CD14-positive monocyte (primary cell): ENCODE measurements around the gene OGFOD3. TPM values are rescaled to one million over a fixed set of nuclear protein-coding genes. Genes with fewer than 3 reads are reported as not detected.

Experiments used
- DNase-seq, 3 donors: peaks; one replicate each; pipeline ENCODE4 v3.0.0-alpha.2; 2011 to 2022
- H2AFZ ChIP-seq: 2 replicates; pipeline ENCODE4 v1.6.0; 2012; ENCODE audit warnings: mild to moderate bottlenecking, low read depth, low read length, inconsistent platforms; ENCODE audit not compliant: insufficient read depth, poor library complexity, severe bottlenecking
- H3K27ac ChIP-seq, 2 donors: 1 replicate in 1 of 2; 2 replicates in 1 of 2; pipeline ENCODE4 v1.5.1; 2012 to 2013; ENCODE audit warnings: low read length in 2 of 2, control low read depth in 1 of 2, inconsistent platforms in 1 of 2, low read depth in 1 of 2, mild to moderate bottlenecking in 1 of 2
- H3K27me3 ChIP-seq, 2 donors: one replicate each; pipeline versions ENCODE4 v1.6.0 to v1.6.1; 2011 to 2013; ENCODE audit warnings: low read length in 2 of 2; ENCODE audit not compliant: control insufficient read depth in 2 of 2, insufficient read depth in 2 of 2
- H3K36me3 ChIP-seq, 2 donors: replicated peaks in 1 of 2; 1 replicate in 1 of 2; 2 replicates in 1 of 2; pipeline versions ENCODE4 v1.5.1 to v1.6.1; 2012 to 2013; ENCODE audit warnings: low read length in 2 of 2, control low read depth in 1 of 2, inconsistent platforms in 1 of 2, mild to moderate bottlenecking in 1 of 2; ENCODE audit not compliant: insufficient read depth in 2 of 2, control insufficient read depth in 1 of 2
- H3K4me1 ChIP-seq, 2 donors: 1 replicate in 1 of 2; 2 replicates in 1 of 2; pipeline versions ENCODE4 v1.5.1 to v1.6.1; 2012 to 2013; ENCODE audit warnings: low read length in 2 of 2, control low read depth in 1 of 2, inconsistent platforms in 1 of 2, mild to moderate bottlenecking in 1 of 2, moderate library complexity in 1 of 2; ENCODE audit not compliant: insufficient read depth in 2 of 2, control insufficient read depth in 1 of 2
- H3K4me2 ChIP-seq: replicated peaks from 2 replicates; pipeline ENCODE3; 2012; ENCODE audit warnings: low read length, moderate library complexity, mild to moderate bottlenecking; ENCODE audit not compliant: poor library complexity, severe bottlenecking; ENCODE audit errors: extremely low read depth
- H3K4me3 ChIP-seq, 3 experiments: fragments of 200-600 bp in 1 of 3; sonication (generic) in 1 of 3; replicated peaks in 1 of 3; 1 replicate in 2 of 3; 2 replicates in 1 of 3; pipeline ENCODE4 v1.5.1; 2011 to 2013; ENCODE audit warnings: low read length in 3 of 3, mild to moderate bottlenecking in 3 of 3, control low read depth in 2 of 3, low read depth in 2 of 3, inconsistent platforms in 1 of 3, moderate library complexity in 1 of 3
- H3K79me2 ChIP-seq: 2 replicates; pipeline ENCODE4 v1.6.0; 2012; ENCODE audit warnings: mild to moderate bottlenecking, control low read depth, inconsistent platforms, low read length, moderate library complexity; ENCODE audit not compliant: insufficient read depth
- H3K9ac ChIP-seq: 2 replicates; pipeline ENCODE4 v1.6.0; 2017; ENCODE audit warnings: low read length, mild to moderate bottlenecking; ENCODE audit not compliant: insufficient read depth, poor library complexity, severe bottlenecking
- H3K9me3 ChIP-seq, 2 donors: replicated peaks in 1 of 2; 1 replicate in 1 of 2; 2 replicates in 1 of 2; pipeline versions ENCODE4 v1.5.1 to v1.6.1; 2012 to 2013; ENCODE audit warnings: low read length in 2 of 2, control low read depth in 1 of 2; ENCODE audit not compliant: control insufficient read depth in 1 of 2, insufficient read depth in 1 of 2
- H4K20me1 ChIP-seq: 2 replicates; pipeline ENCODE4 v1.6.0; 2012; ENCODE audit warnings: mild to moderate bottlenecking, low read length, control low read depth, moderate library complexity; ENCODE audit not compliant: insufficient read depth
- H3K27ac Mint-ChIP-seq, 7 donors: one replicate each; pipeline ENCODE4 v1.8.0; 2020; ENCODE audit warnings: mild to moderate bottlenecking in 7 of 7, mixed read lengths in 7 of 7, moderate library complexity in 6 of 7, inconsistent platforms in 2 of 7
- H3K27me3 Mint-ChIP-seq, 3 donors: one replicate each; pipeline ENCODE4 v1.8.0; 2021 to 2022; ENCODE audit warnings: low read depth in 3 of 3, mild to moderate bottlenecking in 3 of 3, mixed read lengths in 3 of 3, moderate library complexity in 3 of 3, inconsistent platforms in 1 of 3
- H3K36me3 Mint-ChIP-seq, 2 donors: one replicate each; pipeline ENCODE4 v1.8.0; 2020; ENCODE audit warnings: mixed read lengths in 2 of 2, inconsistent platforms in 1 of 2, mild to moderate bottlenecking in 1 of 2
- H3K4me1 Mint-ChIP-seq: one replicate; pipeline ENCODE4 v1.8.0; 2020; ENCODE audit warnings: mild to moderate bottlenecking, mixed read lengths
- H3K4me3 Mint-ChIP-seq, 2 donors: one replicate each; pipeline ENCODE4 v1.8.0; 2020; ENCODE audit warnings: mild to moderate bottlenecking in 2 of 2, mixed read lengths in 2 of 2, moderate library complexity in 1 of 2
- H3K9me3 Mint-ChIP-seq, 7 donors: one replicate each; pipeline ENCODE4 v1.8.0; 2020 to 2022; ENCODE audit warnings: mixed read lengths in 7 of 7, mild to moderate bottlenecking in 6 of 7, moderate library complexity in 6 of 7, inconsistent platforms in 2 of 7
- whole genome bisulfite sequencing: methylation state at CpG from one replicate; pipeline ENCODE4 v1.1.5; 2013; ENCODE audit warnings: missing lambda C conversion rate; ENCODE audit not compliant: insufficient coverage; 5-methylcytosine and 5-hydroxymethylcytosine counted together
- intact Hi-C, 2 donors: fragments of 100-400 bp; cut with micrococcal nuclease; formaldehyde crosslinking; loops; one replicate each; pipeline versions ENCODE4 v1.15.0 to v1.15.1; 2023
- polyA plus RNA-seq, 3 donors: library from polyadenylated mRNA; depleted of rRNA in 1 of 3; unstranded in 2 of 3; stranded (reverse) in 1 of 3; fragments of 300-500 nt in 2 of 3; fragments of >200 nt in 1 of 3; fragmentation: Illumina TruSeq in 2 of 3; gene quantifications; 1 replicate in 2 of 3; 2 replicates in 1 of 3; pipeline ENCODE4 v1.2.3, GENCODE V29; 2012 to 2021
- TF ChIP-seq, protein P1 (sequence below): fragments of 200-600 bp; IDR thresholded peaks from one replicate; pipeline ENCODE4 v1.8.0; 2022; ENCODE audit warnings: antibody characterized with exemption, mild to moderate bottlenecking

Gene OGFOD3
- polyA plus RNA-seq, 3 donors, result 17.9 to 36.4 (median 25.2) TPM

DNA sequence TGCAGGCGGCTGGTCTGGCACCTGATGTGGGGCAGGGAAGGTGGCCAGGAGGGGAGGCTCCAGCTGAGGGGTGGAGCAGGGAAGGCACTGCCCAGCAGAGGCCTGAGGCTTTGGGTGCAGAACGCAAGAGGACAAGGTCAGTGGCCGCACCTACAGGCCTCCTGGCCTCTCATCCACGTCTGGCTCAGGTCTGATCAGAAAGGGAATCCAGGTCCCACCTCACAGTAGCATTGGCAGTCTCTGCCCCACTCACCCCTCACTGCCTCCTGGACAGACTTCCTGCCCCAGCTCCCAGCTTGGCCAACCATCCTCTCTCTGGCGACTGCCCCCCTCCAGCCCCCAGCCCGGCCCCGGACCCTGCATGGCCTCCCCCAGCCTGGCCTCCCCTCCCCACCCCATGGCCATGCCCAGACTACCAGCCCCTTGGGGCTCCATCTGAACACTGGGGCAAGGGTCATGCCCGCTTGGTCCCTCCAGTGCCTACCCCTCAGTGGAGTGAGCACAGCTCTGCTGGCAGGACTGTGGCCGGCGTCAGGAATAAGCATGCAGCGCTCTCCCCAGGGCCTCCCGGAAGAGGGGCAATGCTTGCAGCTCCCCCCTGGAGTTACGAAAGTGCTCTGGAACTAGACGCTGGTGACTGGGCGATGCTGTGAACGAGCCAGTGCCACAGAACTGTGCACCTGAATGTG is 42.2 kb downstream of the OGFOD3 start:
- peak overlapping the region in 1 of 2 donors; percentile 75 for H3K4me3 Mint-ChIP-seq
- no peak for DNase-seq

DNA sequence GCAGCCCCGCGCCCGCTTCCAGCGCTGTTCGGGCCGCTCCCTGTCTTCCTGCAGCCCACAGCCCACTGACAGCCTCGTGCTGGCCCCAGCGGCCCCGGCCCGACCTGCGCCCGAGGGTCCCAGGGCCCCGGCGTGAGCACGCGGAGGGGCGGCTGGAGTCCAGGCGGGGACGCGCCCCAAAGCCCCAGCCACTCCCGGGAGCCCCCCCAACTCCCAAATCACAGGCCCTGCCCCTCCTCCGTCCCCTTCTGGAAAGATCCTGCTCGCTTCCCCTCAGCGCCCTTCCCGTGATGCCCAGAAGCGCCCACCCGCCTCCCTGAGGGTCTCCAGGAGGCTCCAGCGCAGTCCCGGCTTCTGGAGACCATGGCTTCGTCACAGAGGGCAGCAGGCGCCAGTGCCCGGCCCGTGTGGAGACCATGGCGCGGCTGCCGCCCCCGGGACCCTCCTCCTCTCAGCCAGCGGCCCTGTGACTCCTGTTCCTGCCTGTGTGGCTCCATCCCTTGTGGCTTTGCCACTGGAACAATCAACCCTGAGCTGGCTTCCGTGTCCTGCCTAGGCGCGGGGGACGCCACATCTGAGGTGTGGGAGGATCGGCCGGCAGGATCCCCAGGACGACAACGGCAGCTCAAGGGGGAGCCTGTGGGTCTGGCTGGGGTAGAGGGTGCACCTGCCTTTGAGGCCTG is 42.9 kb downstream of the OGFOD3 start:
- intact Hi-C loops, result no loop called here

More for the DNA sequence above, 42.2 kb downstream of the OGFOD3 start:
- Mint-ChIP-seq H3K27ac (no peak overlapping the region), H3K27me3 (peaks cover 50 to 82% (median 61%) of the 10 kb centered on the region in 3 donors), H3K36me3 (peaks cover 0 to 1% of the 10 kb centered on the region in 2 donors), H3K9me3 (peaks cover 0 to 11% (median 4%) of the 10 kb centered on the region in 7 donors), H3K4me1 (peaks cover 3% of the 10 kb centered on the region)
- Histone ChIP-seq H3K4me2 (no peak overlapping the region), H4K20me1 (no peaks in the 10 kb centered on the region), H3K27me3 (peaks cover 11 to 47% of the 10 kb centered on the region in 2 donors), H3K9ac (no peak overlapping the region), H3K4me1 (peaks cover under 1 to 4% of the 10 kb centered on the region in 2 donors), H2AFZ (no peak overlapping the region), H3K79me2 (no peaks in the 10 kb centered on the region), H3K9me3 (no peaks in the 10 kb centered on the region), H3K27ac (no peak overlapping the region), H3K4me3 (no peak overlapping the region), H3K36me3 (no peaks in the 10 kb centered on the region)
- TF ChIP-seq, protein P1, sequence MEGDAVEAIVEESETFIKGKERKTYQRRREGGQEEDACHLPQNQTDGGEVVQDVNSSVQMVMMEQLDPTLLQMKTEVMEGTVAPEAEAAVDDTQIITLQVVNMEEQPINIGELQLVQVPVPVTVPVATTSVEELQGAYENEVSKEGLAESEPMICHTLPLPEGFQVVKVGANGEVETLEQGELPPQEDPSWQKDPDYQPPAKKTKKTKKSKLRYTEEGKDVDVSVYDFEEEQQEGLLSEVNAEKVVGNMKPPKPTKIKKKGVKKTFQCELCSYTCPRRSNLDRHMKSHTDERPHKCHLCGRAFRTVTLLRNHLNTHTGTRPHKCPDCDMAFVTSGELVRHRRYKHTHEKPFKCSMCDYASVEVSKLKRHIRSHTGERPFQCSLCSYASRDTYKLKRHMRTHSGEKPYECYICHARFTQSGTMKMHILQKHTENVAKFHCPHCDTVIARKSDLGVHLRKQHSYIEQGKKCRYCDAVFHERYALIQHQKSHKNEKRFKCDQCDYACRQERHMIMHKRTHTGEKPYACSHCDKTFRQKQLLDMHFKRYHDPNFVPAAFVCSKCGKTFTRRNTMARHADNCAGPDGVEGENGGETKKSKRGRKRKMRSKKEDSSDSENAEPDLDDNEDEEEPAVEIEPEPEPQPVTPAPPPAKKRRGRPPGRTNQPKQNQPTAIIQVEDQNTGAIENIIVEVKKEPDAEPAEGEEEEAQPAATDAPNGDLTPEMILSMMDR, result no peak
- intact Hi-C loops, result no loop called here
- 76% methylated on average over 15 of the region's 16 CpGs for WGBS

More for the DNA sequence above, 42.9 kb downstream of the OGFOD3 start:
- H3K27ac Mint-ChIP-seq, result no peak overlapping the region
- WGBS, result 56% methylated on average over 46 of the region's 46 CpGs
- peaks cover 0 to 16% (median 4%) of the 10 kb centered on the region in 7 donors for H3K9me3 Mint-ChIP-seq
- Histone ChIP-seq H3K9me3 (peaks cover 0 to 6% of the 10 kb centered on the region in 2 donors), H4K20me1 (no peaks in the 10 kb centered on the region), H3K9ac (no peak overlapping the region), H3K79me2 (no peaks in the 10 kb centered on the region), H3K27me3 (peaks cover 18 to 54% of the 10 kb centered on the region in 2 donors), H3K4me1 (peaks cover 4 to 11% of the 10 kb centered on the region in 2 donors), H3K4me3 (no peak overlapping the region), H3K4me2 (no peak overlapping the region), H3K27ac (no peak overlapping the region), H2AFZ (no peak overlapping the region), H3K36me3 (no peaks in the 10 kb centered on the region)
- DNase-seq, result no peak
- H3K27me3 Mint-ChIP-seq, result peaks cover 54 to 86% (median 63%) of the 10 kb centered on the region in 3 donors
- H3K4me1 Mint-ChIP-seq, result peaks cover 10% of the 10 kb centered on the region
- TF ChIP-seq, protein P1, result no peak
- H3K4me3 Mint-ChIP-seq, result peak overlapping the region in 1 of 2 donors; percentile 75
- peaks cover 0 to 1% of the 10 kb centered on the region in 2 donors for H3K36me3 Mint-ChIP-seq
